ENCODE data around the gene TMTC1. TPM values are rescaled to one million over a fixed set of nuclear protein-coding genes. Genes with fewer than 3 reads are reported as not detected.

The TMTC1 gene
- total RNA-seq, 1 experiment from 2014 or later: 0.17 TPM

GRCh38 chr12:29719381-29719780 is 64.4 kb downstream of the TMTC1 start:
- intact Hi-C loops (cut with micrococcal nuclease; ENCODE audit: unreplicated experiment): no loop called here
- no peak for DNase-seq
- CTCF ChIA-PET: no interaction called here
- no peak overlapping the region for H3K27ac Mint-ChIP-seq (ENCODE audit: unreplicated experiment)
- no peaks in the 10 kb centered on the region for H3K9me3 Mint-ChIP-seq (ENCODE audit: low read depth, unreplicated experiment)
- no TSS peak for BruUV-seq (replicated peaks)
- no peak for TF ChIP-seq CTCF (IDR thresholded peaks at IDR 0.05; ENCODE audit: unreplicated experiment)
- H3K4me3 Mint-ChIP-seq (ENCODE audit: low read depth, unreplicated experiment): no peak overlapping the region
- H3K4me1 Mint-ChIP-seq (ENCODE audit: low read depth, unreplicated experiment): no peaks in the 10 kb centered on the region
- no peaks in the 10 kb centered on the region for H3K36me3 Mint-ChIP-seq (ENCODE audit: insufficient read depth, unreplicated experiment)
- H3K27me3 Mint-ChIP-seq (ENCODE audit: unreplicated experiment): no peaks in the 10 kb centered on the region

DNA sequence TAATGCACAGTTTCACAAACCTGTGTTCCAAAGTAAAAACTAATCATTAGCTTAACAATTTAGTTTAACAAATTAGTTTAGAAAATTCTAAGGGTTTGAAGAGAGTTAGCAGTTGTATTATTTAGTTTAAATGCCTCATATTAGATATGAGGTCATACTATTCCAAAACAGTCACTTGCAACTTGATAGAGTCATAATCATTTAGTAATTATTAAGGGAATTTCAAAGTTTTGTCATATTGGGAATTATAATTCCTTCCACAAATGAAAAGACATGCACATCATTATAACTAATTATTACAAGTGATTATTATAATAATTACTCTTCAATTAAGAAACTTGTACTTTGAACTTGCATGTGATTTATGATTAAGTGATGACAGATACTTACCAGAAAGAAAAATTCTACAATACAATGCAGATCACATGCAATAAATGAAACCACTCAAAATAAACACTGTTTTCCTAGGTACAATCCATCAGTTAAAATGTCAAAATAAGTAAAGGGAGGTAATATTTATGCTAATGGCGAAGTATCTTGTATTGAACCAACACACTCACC is 66.1 kb downstream of the TMTC1 start:
- H3K9me3 Mint-ChIP-seq (ENCODE audit: low read depth, unreplicated experiment): no peaks in the 10 kb centered on the region
- BruUV-seq (replicated peaks): no TSS peak

GRCh38 chr12:29714966-29715365 is 68.8 kb downstream of the TMTC1 start:
- intact Hi-C loops (cut with micrococcal nuclease; ENCODE audit: unreplicated experiment): no loop called here
- Mint-ChIP-seq H3K27me3 (ENCODE audit: unreplicated experiment) (no peaks in the 10 kb centered on the region), H3K9me3 (ENCODE audit: low read depth, unreplicated experiment) (no peaks in the 10 kb centered on the region), H3K36me3 (ENCODE audit: insufficient read depth, unreplicated experiment) (no peaks in the 10 kb centered on the region), H3K27ac (ENCODE audit: unreplicated experiment) (no peak overlapping the region), H3K4me3 (ENCODE audit: low read depth, unreplicated experiment) (no peak overlapping the region), H3K4me1 (ENCODE audit: low read depth, unreplicated experiment) (no peaks in the 10 kb centered on the region)
- BruUV-seq (replicated peaks): no TSS peak
- no peak for DNase-seq
- no peak for TF ChIP-seq CTCF (IDR thresholded peaks at IDR 0.05; ENCODE audit: unreplicated experiment)
- CTCF ChIA-PET: no interaction called here

More for the DNA sequence above, 66.1 kb downstream of the TMTC1 start:
- Mint-ChIP-seq H3K36me3 (ENCODE audit: insufficient read depth, unreplicated experiment) (no peaks in the 10 kb centered on the region), H3K4me1 (ENCODE audit: low read depth, unreplicated experiment) (no peaks in the 10 kb centered on the region), H3K27ac (ENCODE audit: unreplicated experiment) (no peak overlapping the region), H3K4me3 (ENCODE audit: low read depth, unreplicated experiment) (no peak overlapping the region), H3K27me3 (ENCODE audit: unreplicated experiment) (no peaks in the 10 kb centered on the region)
- no peak for DNase-seq
- TF ChIP-seq CTCF (IDR thresholded peaks at IDR 0.05; ENCODE audit: unreplicated experiment): no peak
- intact Hi-C loops (cut with micrococcal nuclease; ENCODE audit: unreplicated experiment): no loop called here
- CTCF ChIA-PET: no interaction called here

- no peaks in the 10 kb centered on the region for H3K36me3 Mint-ChIP-seq (ENCODE audit: insufficient read depth, unreplicated experiment)
- no peak overlapping the region for H3K27ac Mint-ChIP-seq (ENCODE audit: unreplicated experiment)
- TF ChIP-seq CTCF (IDR thresholded peaks at IDR 0.05; ENCODE audit: unreplicated experiment): no peak
- H3K4me3 Mint-ChIP-seq (ENCODE audit: low read depth, unreplicated experiment): no peak overlapping the region
- H3K9me3 Mint-ChIP-seq (ENCODE audit: low read depth, unreplicated experiment): no peaks in the 10 kb centered on the region
- no TSS peak for BruUV-seq (replicated peaks)
- H3K27me3 Mint-ChIP-seq (ENCODE audit: unreplicated experiment): no peaks in the 10 kb centered on the region
- CTCF ChIA-PET: no interaction called here
- intact Hi-C loops (cut with micrococcal nuclease; ENCODE audit: unreplicated experiment): no loop called here
- DNase-seq: no peak
- no peaks in the 10 kb centered on the region for H3K4me1 Mint-ChIP-seq (ENCODE audit: low read depth, unreplicated experiment)
Observed at GRCh38 chr12:29713729-29714128, 70.0 kb downstream of the TMTC1 start.

All from Calu3 (cell line).